ENCODE measurements around the gene TMEM242. TPM values are rescaled to one million over a fixed set of nuclear protein-coding genes. Genes with fewer than 3 reads are reported as not detected.
A peak's percentile ranks its signal among the peaks of the same experiment; 100 is the strongest.

Gene TMEM242
- 10.1 TPM for total RNA-seq
- polyA plus RNA-seq = 10 to 100 TPM in 3 of 4 donors, 1 to 10 TPM in 1; 8.7 to 14.2 (median 10.4) TPM

DNA sequence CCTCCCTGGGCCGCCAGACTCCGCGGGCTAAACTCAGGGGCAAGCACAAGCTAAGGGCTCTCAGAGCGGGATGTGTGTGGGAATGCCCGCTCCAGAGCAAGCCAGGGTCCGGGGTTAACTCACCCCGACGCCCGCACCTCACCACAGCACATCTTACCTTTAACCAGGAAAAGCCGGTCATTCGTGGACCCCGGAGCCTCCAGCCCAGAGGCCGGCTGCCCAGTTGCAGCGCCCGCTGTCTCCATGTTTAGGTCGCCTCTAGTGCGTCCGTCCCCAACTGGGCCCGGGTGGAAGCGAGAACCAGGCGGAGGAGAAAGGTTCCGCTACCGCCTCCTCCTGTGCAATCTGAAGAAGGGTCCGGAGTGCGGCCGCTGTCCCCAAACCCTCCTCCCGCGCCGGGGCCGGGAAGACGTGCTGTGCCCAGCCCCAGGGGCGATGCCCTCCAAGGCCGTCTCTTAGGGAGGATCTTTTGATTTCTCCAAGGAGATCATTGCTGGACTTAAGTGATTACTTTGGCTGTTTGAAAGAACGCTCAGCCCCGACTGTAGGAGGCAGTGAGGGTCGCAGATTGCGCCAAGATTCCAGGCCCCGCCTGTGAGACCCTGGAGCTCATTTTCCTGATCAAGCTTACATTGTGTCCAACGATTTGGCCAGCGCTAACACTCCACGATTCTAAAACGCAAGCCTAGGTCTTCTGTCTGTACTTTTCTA is at the start of gene TMEM242:
TMEM242 (minus strand) TSS at position 265 of the 711 bp plus-strand sequence; CDS start at position 245, 20 bp downstream.
- H3K4me3 Mint-ChIP-seq = peak within 1 kb of the TSS; percentile 95 to 98 (median 97)
- Histone ChIP-seq H3K36me3 (ENCODE audit: control insufficient read depth, insufficient read depth, low read length) (peaks cover 7% of the 10 kb centered on the region), H3K27ac (ENCODE audit: insufficient read depth, low read length, poor library complexity, severe bottlenecking) (peak within 1 kb of the TSS; percentile 69), H3K9me3 (ENCODE audit: control insufficient read depth in 2 of 2, low read length in 2 of 2) (no peaks in the 10 kb centered on the region), H3K27me3 (ENCODE audit: control insufficient read depth, insufficient read depth, low read length) (peaks cover 11% of the 10 kb centered on the region), H3K4me1 (ENCODE audit: control insufficient read depth, insufficient read depth, low read length, poor library complexity, severe bottlenecking) (peaks cover 16% of the 10 kb centered on the region), H3K4me3 (ENCODE audit: low read depth, low read length) (peak within 1 kb of the TSS; percentile 93)
- peak; percentile 94 to 96 for ATAC-seq (ENCODE audit: low read depth in 2 of 2)
- H3K9me3 Mint-ChIP-seq = no peaks in the 10 kb centered on the region
- H3K27ac Mint-ChIP-seq = peak within 1 kb of the TSS; percentile 77 to 94 (median 88)
- H3K27me3 Mint-ChIP-seq = peaks cover 27% of the 10 kb centered on the region
- peaks cover 8% of the 10 kb centered on the region for H3K36me3 Mint-ChIP-seq
- peaks cover 11 to 29% (median 14%) of the 10 kb centered on the region in 4 donors for H3K4me1 Mint-ChIP-seq
- DNase-seq = peak; percentile 68 to 94 (median 83)

DNA sequence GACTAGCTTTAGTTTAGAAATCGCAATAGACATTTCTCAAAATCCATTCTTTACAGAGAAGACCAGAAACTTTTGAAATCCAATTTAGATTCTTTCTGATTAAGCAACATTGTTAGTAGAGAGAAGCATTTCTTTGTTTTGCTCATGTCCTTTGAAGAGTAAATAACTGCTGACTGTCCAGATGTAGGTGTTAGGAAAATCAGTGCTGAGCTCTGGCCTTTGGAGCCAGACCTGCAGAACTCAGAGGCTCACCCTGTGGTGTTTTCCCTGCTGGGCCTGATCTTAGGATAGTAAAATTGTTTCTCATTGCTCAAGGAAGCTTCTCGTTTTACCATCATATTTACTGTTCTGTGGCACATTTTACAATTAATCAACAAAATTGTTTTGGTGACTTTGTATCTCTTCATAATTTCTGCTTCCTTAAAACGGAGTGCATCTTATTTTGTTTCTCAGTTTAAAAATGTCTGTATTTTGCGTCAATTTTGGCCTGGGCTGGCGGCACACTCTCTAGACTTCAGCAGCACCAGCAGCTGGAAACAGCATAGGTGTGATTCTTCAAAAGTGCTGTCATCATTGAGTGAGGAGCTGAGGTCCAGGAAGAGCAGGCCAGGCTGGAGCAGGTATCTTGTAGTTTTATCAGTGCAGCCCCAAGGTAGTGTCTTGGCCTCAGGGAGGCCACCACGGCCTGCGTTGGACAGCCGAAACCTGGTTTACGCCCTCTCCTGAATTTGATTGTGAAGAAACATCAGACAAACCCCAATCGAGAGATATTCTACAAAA is 49.4 kb upstream of the TMEM242 start:
- H3K9me3 Mint-ChIP-seq = peaks cover 0 to 1% (median 0%) of the 10 kb centered on the region in 7 donors
- Histone ChIP-seq H3K36me3 (ENCODE audit: control insufficient read depth, insufficient read depth, low read length) (no peaks in the 10 kb centered on the region), H3K4me1 (ENCODE audit: control insufficient read depth, insufficient read depth, low read length, poor library complexity, severe bottlenecking) (peaks cover 12% of the 10 kb centered on the region), H3K9me3 (ENCODE audit: control insufficient read depth in 2 of 2, low read length in 2 of 2) (no peaks in the 10 kb centered on the region), H3K27ac (ENCODE audit: insufficient read depth, low read length, poor library complexity, severe bottlenecking) (no peak overlapping the region), H3K4me3 (ENCODE audit: low read depth, low read length) (no peak overlapping the region), H3K27me3 (ENCODE audit: control insufficient read depth, insufficient read depth, low read length) (peaks cover 6% of the 10 kb centered on the region)
- DNase-seq = no peak
- ATAC-seq (ENCODE audit: low read depth in 2 of 2) = no peak
- H3K4me1 Mint-ChIP-seq = peaks cover 7 to 19% (median 11%) of the 10 kb centered on the region in 4 donors
- H3K4me3 Mint-ChIP-seq = no peak overlapping the region
- no peaks in the 10 kb centered on the region for H3K36me3 Mint-ChIP-seq
- H3K27me3 Mint-ChIP-seq = peaks cover 63% of the 10 kb centered on the region
- H3K27ac Mint-ChIP-seq = no peak overlapping the region

DNA sequence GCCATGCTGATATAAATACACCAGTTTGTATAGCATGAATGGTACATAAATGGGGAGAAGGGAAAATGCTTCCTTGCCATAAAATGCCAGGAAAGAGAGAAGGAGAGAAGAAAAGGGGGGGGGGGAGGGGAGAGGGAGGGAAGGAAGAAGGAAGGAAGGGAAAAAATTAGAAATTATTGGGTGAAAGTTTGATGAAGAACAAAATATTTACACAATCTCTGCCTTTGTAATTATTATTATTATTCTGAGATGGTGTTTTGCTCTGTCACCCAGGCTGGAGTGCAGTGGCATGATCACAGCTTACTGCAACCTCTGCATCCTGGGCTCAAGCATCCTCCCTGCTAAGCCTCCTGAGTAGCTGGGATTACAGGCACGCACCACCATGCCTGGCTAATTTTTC is 47.4 kb upstream of the TMEM242 start:
- no peak for DNase-seq
- Mint-ChIP-seq H3K4me3 (no peak overlapping the region), H3K27me3 (peaks cover 65% of the 10 kb centered on the region), H3K36me3 (no peaks in the 10 kb centered on the region), H3K27ac (no peak overlapping the region), H3K9me3 (no peaks in the 10 kb centered on the region), H3K4me1 (peaks cover 7 to 19% (median 10%) of the 10 kb centered on the region in 4 donors)
- no peak for ATAC-seq (ENCODE audit: low read depth in 2 of 2)
- no peak overlapping the region for H3K27ac ChIP-seq (ENCODE audit: insufficient read depth, low read length, poor library complexity, severe bottlenecking)
- H3K4me1 ChIP-seq (ENCODE audit: control insufficient read depth, insufficient read depth, low read length, poor library complexity, severe bottlenecking) = peaks cover 12% of the 10 kb centered on the region
- no peaks in the 10 kb centered on the region for H3K36me3 ChIP-seq (ENCODE audit: control insufficient read depth, insufficient read depth, low read length)
- no peaks in the 10 kb centered on the region for H3K9me3 ChIP-seq (ENCODE audit: control insufficient read depth in 2 of 2, low read length in 2 of 2)
- peaks cover 14% of the 10 kb centered on the region for H3K27me3 ChIP-seq (ENCODE audit: control insufficient read depth, insufficient read depth, low read length)
- H3K4me3 ChIP-seq (ENCODE audit: low read depth, low read length) = no peak overlapping the region

DNA sequence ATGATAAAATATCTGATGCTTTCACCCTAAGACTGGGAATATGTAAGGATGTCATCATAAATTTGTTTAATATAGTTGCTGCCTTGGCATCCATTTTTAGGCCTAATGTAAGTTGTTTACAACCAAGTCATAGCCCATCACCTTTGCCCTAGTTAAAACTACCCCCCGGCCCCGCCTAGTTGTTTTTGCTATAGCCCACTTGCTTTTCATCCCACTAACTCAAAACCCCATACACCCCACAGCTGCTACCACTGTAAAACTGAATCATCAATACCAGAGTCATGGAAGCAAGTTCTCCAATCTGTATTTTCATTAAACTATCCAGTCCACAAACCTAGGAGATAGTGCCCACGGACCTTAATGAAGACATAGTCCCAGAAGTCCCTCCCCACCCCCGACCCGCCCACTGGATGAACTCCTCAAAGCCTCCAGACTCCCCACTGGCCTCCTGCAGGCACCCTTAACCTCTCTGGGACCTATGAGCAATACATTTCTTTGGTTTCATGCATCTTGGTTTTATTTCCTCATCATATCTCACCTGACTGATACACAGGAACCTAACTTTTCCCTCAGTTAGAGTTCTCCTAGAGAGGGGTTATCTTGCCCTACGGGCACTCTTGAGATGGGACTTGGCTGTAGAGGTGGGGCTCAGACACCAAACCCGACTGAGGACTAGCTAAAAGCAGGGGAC is 45.2 kb upstream of the TMEM242 start:
- no peak overlapping the region for H3K4me3 ChIP-seq (ENCODE audit: low read depth, low read length)
- H3K36me3 ChIP-seq (ENCODE audit: control insufficient read depth, insufficient read depth, low read length) = no peaks in the 10 kb centered on the region
- H3K4me3 Mint-ChIP-seq = peak overlapping the region in 1 of 4 donors; percentile 9
- H3K4me1 Mint-ChIP-seq = peaks cover 7 to 19% (median 10%) of the 10 kb centered on the region in 4 donors
- ATAC-seq (ENCODE audit: low read depth in 2 of 2) = no peak
- no peak overlapping the region for H3K27ac Mint-ChIP-seq
- H3K9me3 ChIP-seq (ENCODE audit: control insufficient read depth in 2 of 2, low read length in 2 of 2) = no peaks in the 10 kb centered on the region
- no peaks in the 10 kb centered on the region for H3K9me3 Mint-ChIP-seq
- H3K36me3 Mint-ChIP-seq = no peaks in the 10 kb centered on the region
- H3K27ac ChIP-seq (ENCODE audit: insufficient read depth, low read length, poor library complexity, severe bottlenecking) = no peak overlapping the region
- H3K27me3 Mint-ChIP-seq = peaks cover 74% of the 10 kb centered on the region
- peaks cover 22% of the 10 kb centered on the region for H3K27me3 ChIP-seq (ENCODE audit: control insufficient read depth, insufficient read depth, low read length)
- no peak for DNase-seq
- H3K4me1 ChIP-seq (ENCODE audit: control insufficient read depth, insufficient read depth, low read length, poor library complexity, severe bottlenecking) = peaks cover 12% of the 10 kb centered on the region

DNA sequence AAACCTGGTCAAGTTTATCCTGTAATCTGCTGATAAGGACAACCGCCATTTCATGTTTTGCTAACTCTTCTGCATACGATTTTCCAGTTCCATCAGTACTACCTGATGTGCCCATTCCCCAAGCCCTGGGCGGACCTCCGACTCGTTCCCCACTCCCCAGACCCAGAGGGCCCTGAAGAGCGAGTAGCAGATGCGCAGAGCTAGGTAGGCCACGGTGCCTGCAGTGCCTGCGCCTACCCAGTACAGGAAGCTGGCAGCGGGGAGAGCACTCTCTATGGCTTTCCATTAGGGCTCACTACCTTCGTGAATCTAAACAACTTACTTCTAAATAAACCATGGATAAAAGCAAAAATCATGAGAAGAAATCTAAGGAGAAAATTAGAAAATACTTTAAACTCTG is 43.3 kb upstream of the TMEM242 start:
- Mint-ChIP-seq H3K9me3 (no peaks in the 10 kb centered on the region), H3K36me3 (no peaks in the 10 kb centered on the region), H3K27me3 (peaks cover 63% of the 10 kb centered on the region), H3K27ac (no peak overlapping the region), H3K4me1 (peaks cover 7 to 19% (median 10%) of the 10 kb centered on the region in 4 donors), H3K4me3 (no peak overlapping the region)
- peaks cover 24% of the 10 kb centered on the region for H3K27me3 ChIP-seq (ENCODE audit: control insufficient read depth, insufficient read depth, low read length)
- H3K4me1 ChIP-seq (ENCODE audit: control insufficient read depth, insufficient read depth, low read length, poor library complexity, severe bottlenecking) = peaks cover 12% of the 10 kb centered on the region
- no peaks in the 10 kb centered on the region for H3K9me3 ChIP-seq (ENCODE audit: control insufficient read depth in 2 of 2, low read length in 2 of 2)
- H3K4me3 ChIP-seq (ENCODE audit: low read depth, low read length) = no peak overlapping the region
- no peaks in the 10 kb centered on the region for H3K36me3 ChIP-seq (ENCODE audit: control insufficient read depth, insufficient read depth, low read length)
- no peak overlapping the region for H3K27ac ChIP-seq (ENCODE audit: insufficient read depth, low read length, poor library complexity, severe bottlenecking)
- no peak for ATAC-seq (ENCODE audit: low read depth in 2 of 2)
- DNase-seq = no peak

DNA sequence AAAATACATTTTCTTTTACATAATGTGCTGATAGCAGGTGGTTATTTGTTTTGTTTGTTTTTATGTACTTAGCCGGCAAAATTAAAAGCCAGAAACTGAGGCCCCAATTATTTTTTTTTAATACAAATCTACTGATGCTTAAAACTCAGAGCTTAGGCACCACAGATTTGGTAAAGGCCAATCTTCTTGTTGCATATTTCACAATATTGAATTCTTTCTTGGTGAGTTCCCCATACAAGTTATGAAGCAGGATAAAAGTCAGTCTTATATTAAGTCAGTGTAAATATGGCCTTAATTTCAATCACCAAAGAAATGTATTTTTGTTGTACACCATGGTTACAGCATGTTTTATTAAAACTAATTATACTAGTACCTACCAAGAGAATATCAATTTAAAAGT is 41.4 kb upstream of the TMEM242 start:
- Histone ChIP-seq H3K27ac (ENCODE audit: insufficient read depth, low read length, poor library complexity, severe bottlenecking) (no peak overlapping the region), H3K27me3 (ENCODE audit: control insufficient read depth, insufficient read depth, low read length) (peaks cover 23% of the 10 kb centered on the region), H3K4me3 (ENCODE audit: low read depth, low read length) (no peak overlapping the region), H3K36me3 (ENCODE audit: control insufficient read depth, insufficient read depth, low read length) (no peaks in the 10 kb centered on the region), H3K9me3 (ENCODE audit: control insufficient read depth in 2 of 2, low read length in 2 of 2) (no peaks in the 10 kb centered on the region), H3K4me1 (ENCODE audit: control insufficient read depth, insufficient read depth, low read length, poor library complexity, severe bottlenecking) (peaks cover 8% of the 10 kb centered on the region)
- H3K27ac Mint-ChIP-seq = no peak overlapping the region
- H3K9me3 Mint-ChIP-seq = no peaks in the 10 kb centered on the region
- peaks cover 60% of the 10 kb centered on the region for H3K27me3 Mint-ChIP-seq
- H3K4me3 Mint-ChIP-seq = no peak overlapping the region
- no peak for ATAC-seq (ENCODE audit: low read depth in 2 of 2)
- peaks cover 3 to 15% (median 5%) of the 10 kb centered on the region in 4 donors for H3K4me1 Mint-ChIP-seq
- DNase-seq = no peak
- no peaks in the 10 kb centered on the region for H3K36me3 Mint-ChIP-seq

DNA sequence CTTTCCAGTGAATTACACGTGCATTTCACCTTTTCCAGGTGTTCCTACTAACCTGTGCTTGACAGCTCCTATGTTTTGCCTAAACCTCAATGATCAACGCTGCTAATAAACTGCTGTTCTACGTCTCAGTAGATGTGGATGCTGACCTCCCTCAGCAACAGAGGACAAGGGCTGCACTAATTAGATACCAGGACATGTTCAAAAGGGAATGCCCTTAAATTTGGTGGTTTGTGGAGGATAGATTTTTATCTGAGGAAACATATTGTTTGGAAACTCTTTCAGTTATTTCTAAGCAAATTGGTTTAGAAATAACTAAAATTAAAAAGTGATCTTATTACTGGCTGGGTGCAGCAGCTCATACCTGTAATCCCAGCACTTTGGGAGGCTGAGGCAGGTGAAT is 38.6 kb upstream of the TMEM242 start:
- H3K4me3 ChIP-seq (ENCODE audit: low read depth, low read length) = no peak overlapping the region
- no peaks in the 10 kb centered on the region for H3K36me3 ChIP-seq (ENCODE audit: control insufficient read depth, insufficient read depth, low read length)
- no peaks in the 10 kb centered on the region for H3K4me1 Mint-ChIP-seq
- no peaks in the 10 kb centered on the region for H3K4me1 ChIP-seq (ENCODE audit: control insufficient read depth, insufficient read depth, low read length, poor library complexity, severe bottlenecking)
- H3K27me3 ChIP-seq (ENCODE audit: control insufficient read depth, insufficient read depth, low read length) = peaks cover 21% of the 10 kb centered on the region
- H3K4me3 Mint-ChIP-seq = no peak overlapping the region
- H3K36me3 Mint-ChIP-seq = no peaks in the 10 kb centered on the region
- DNase-seq (no peak), ATAC-seq (ENCODE audit: low read depth in 2 of 2) (no peak)
- H3K27me3 Mint-ChIP-seq = peaks cover 51% of the 10 kb centered on the region
- H3K9me3 Mint-ChIP-seq = no peaks in the 10 kb centered on the region
- H3K9me3 ChIP-seq (ENCODE audit: control insufficient read depth in 2 of 2, low read length in 2 of 2) = no peaks in the 10 kb centered on the region
- H3K27ac Mint-ChIP-seq = no peak overlapping the region
- no peak overlapping the region for H3K27ac ChIP-seq (ENCODE audit: insufficient read depth, low read length, poor library complexity, severe bottlenecking)
